Activated CD8-positive, alpha-beta T cell treated with anti-CD3 and anti-CD28 coated beads, Interleukin-2, amount 10 ng/mL, durations not matched to agents 7 days and 5 days (primary cell): Measurements from ENCODE around the gene LRRC34. TPM values are rescaled to one million over a fixed set of nuclear protein-coding genes. Genes with fewer than 3 reads are reported as not detected.

Experiments
- ATAC-seq: fragments of 150-1000 bp; cut with Tn5 transposase; one replicate; pipeline ENCODE4 v1.10.0; 2021; ENCODE audit warnings: moderate library complexity
- CTCF ChIA-PET: fragments of 350-600 bp; sonication (Branson Sonifier 250); formaldehyde crosslinking; loops from one replicate; lab custom pipeline; 2021; ENCODE audit warnings: antibody characterized with exemption; lab: Charles Lee
- POLR2A ChIA-PET: fragments of 350-600 bp; sonication (Branson Sonifier 250); formaldehyde crosslinking; loops from one replicate; lab custom pipeline; 2021; ENCODE audit warnings: antibody characterized with exemption; lab: Charles Lee
- DNase-seq: peaks from one replicate; pipeline ENCODE4 v3.0.0-alpha.2; 2020
- H3K27ac Mint-ChIP-seq: one replicate; pipeline ENCODE4 v1.8.0; 2021; ENCODE audit warnings: mild to moderate bottlenecking, mixed read lengths
- H3K27me3 Mint-ChIP-seq: one replicate; pipeline ENCODE4 v1.8.0; 2021; ENCODE audit warnings: low read depth, mixed read lengths
- H3K36me3 Mint-ChIP-seq: one replicate; pipeline ENCODE4 v1.8.0; 2021; ENCODE audit warnings: low read depth, mixed read lengths
- H3K4me1 Mint-ChIP-seq: one replicate; pipeline ENCODE4 v1.8.0; 2021; ENCODE audit warnings: low read depth, mixed read lengths
- H3K4me3 Mint-ChIP-seq: one replicate; pipeline ENCODE4 v1.8.0; 2021; ENCODE audit warnings: mild to moderate bottlenecking, mixed read lengths
- H3K9me3 Mint-ChIP-seq: one replicate; pipeline ENCODE4 v1.8.0; 2022; ENCODE audit warnings: mixed read lengths; ENCODE audit not compliant: insufficient read depth
- total RNA-seq, 2 experiments: library from RNA; stranded (reverse); gene quantifications; one replicate each; pipeline ENCODE4 v1.2.3, GENCODE V29; 2021

The LRRC34 gene
- total RNA-seq, 2 experiments from 2014 or later: 12.0 to 15.0 TPM

GRCh38 chr3:169813278-169813677, 574 bp upstream of the LRRC34 start:
- POLR2A ChIA-PET: interaction anchor here (0.6 to 4.2 kb wide), 4 partner anchors 13 to 1433 kb away, joined by 3 to 43 read pairs (median 4); partner anchors contain the start of genes MYNN and TERC
- DNase-seq: peak; percentile 25
- peaks cover 51% of the 10 kb centered on the region for H3K4me1 Mint-ChIP-seq
- peaks cover 18% of the 10 kb centered on the region for H3K36me3 Mint-ChIP-seq
- CTCF ChIA-PET: interaction anchor here (0.7 to 1.1 kb wide), 4 partner anchors 10 to 187 kb away, joined by 3 to 6 read pairs (median 3); partner anchors contain the start of gene MYNN
- peaks cover 6% of the 10 kb centered on the region for H3K27me3 Mint-ChIP-seq
- peak overlapping the region; percentile 78 for H3K4me3 Mint-ChIP-seq
- ATAC-seq: peak; percentile 1
- H3K27ac Mint-ChIP-seq: peak overlapping the region; percentile 88
- peaks cover 24% of the 10 kb centered on the region for H3K9me3 Mint-ChIP-seq

GRCh38 chr3:169811631-169812331, 923 bp downstream of the LRRC34 start:
- Mint-ChIP-seq H3K27ac (peak overlapping the region; percentile 88), H3K27me3 (no peaks in the 10 kb centered on the region), H3K9me3 (peaks cover 20% of the 10 kb centered on the region), H3K4me1 (peaks cover 57% of the 10 kb centered on the region), H3K36me3 (peaks cover 26% of the 10 kb centered on the region), H3K4me3 (peak overlapping the region; percentile 78)
- CTCF ChIA-PET: interaction anchor here (0.7 to 2.6 kb wide), 3 partner anchors 8 to 49 kb away, joined by 3 to 12 read pairs (median 3); partner anchors contain the start of gene TERC
- ATAC-seq (peak; percentile 46), DNase-seq (peak; percentile 65)
- POLR2A ChIA-PET: interaction anchor here (0.6 to 4.2 kb wide), 5 partner anchors 32 to 242 kb away, joined by 3 to 43 read pairs (median 4); partner anchors contain the start of genes ACTRT3 and MYNN

- peaks cover 27% of the 10 kb centered on the region for H3K36me3 Mint-ChIP-seq
- H3K4me1 Mint-ChIP-seq: peaks cover 55% of the 10 kb centered on the region
- peak overlapping the region; percentile 37 for H3K4me3 Mint-ChIP-seq
- peak; percentile 27 for DNase-seq
- CTCF ChIA-PET: interaction anchor here (0.7 to 1.2 kb wide), 3 partner anchors 11 to 245 kb away, joined by 3 to 5 read pairs (median 3); no protein-coding TSS in a partner anchor
- peak overlapping the region; percentile 84 for H3K27ac Mint-ChIP-seq
- POLR2A ChIA-PET: interaction anchor here (1.0 to 1.3 kb wide), 2 partner anchors 36 to 157 kb away, joined by 3 to 4 read pairs; no protein-coding TSS in a partner anchor
- no peak for ATAC-seq
- H3K27me3 Mint-ChIP-seq: no peaks in the 10 kb centered on the region
- no peaks in the 10 kb centered on the region for H3K9me3 Mint-ChIP-seq
Observed at GRCh38 chr3:169809230-169809795, 3.4 kb downstream of the LRRC34 start.

GRCh38 chr3:169804681-169805080, 8.0 kb downstream of the LRRC34 start:
- Mint-ChIP-seq H3K4me1 (peaks cover 19% of the 10 kb centered on the region), H3K4me3 (no peak overlapping the region), H3K27ac (no peak overlapping the region), H3K36me3 (peaks cover 35% of the 10 kb centered on the region), H3K27me3 (no peaks in the 10 kb centered on the region), H3K9me3 (no peaks in the 10 kb centered on the region)
- ATAC-seq (no peak), DNase-seq (no peak)
- POLR2A ChIA-PET: no interaction called here
- CTCF ChIA-PET: no interaction called here

- Mint-ChIP-seq H3K27ac (no peak overlapping the region), H3K36me3 (peaks cover 47% of the 10 kb centered on the region), H3K27me3 (no peaks in the 10 kb centered on the region), H3K4me3 (no peak overlapping the region), H3K9me3 (no peaks in the 10 kb centered on the region), H3K4me1 (peaks cover 18% of the 10 kb centered on the region)
- ATAC-seq: no peak
- ChIA-PET CTCF (no interaction called here), POLR2A (no interaction called here)
- no peak for DNase-seq
Observed at GRCh38 chr3:169792359-169792758, 20.3 kb downstream of the LRRC34 start.

- Mint-ChIP-seq H3K4me1 (peaks cover 18% of the 10 kb centered on the region), H3K36me3 (peaks cover 55% of the 10 kb centered on the region), H3K9me3 (no peaks in the 10 kb centered on the region), H3K27me3 (no peaks in the 10 kb centered on the region), H3K4me3 (no peak overlapping the region), H3K27ac (no peak overlapping the region)
- DNase-seq: no peak
- peak; percentile 33 for ATAC-seq
- POLR2A ChIA-PET: interaction anchor here (0.6 to 0.7 kb wide), 2 partner anchors 17 to 188 kb away, joined by 3 read pairs; partner anchors contain the start of gene MYNN
- CTCF ChIA-PET: interaction anchor here (0.9 to 1.5 kb wide), 3 partner anchors 18 to 59 kb away, joined by 3 to 7 read pairs (median 3); partner anchors contain the start of gene MYNN
Observed at GRCh38 chr3:169790687-169791429, 21.8 kb downstream of the LRRC34 start.

GRCh38 chr3:169790219-169790618, 22.5 kb downstream of the LRRC34 start:
- Mint-ChIP-seq H3K36me3 (peaks cover 57% of the 10 kb centered on the region), H3K9me3 (no peaks in the 10 kb centered on the region), H3K4me1 (peaks cover 20% of the 10 kb centered on the region), H3K4me3 (no peak overlapping the region), H3K27me3 (no peaks in the 10 kb centered on the region), H3K27ac (no peak overlapping the region)
- ATAC-seq: no peak
- ChIA-PET CTCF (interaction anchor here (1.5 kb wide), 1 partner anchor 17 kb away, joined by 7 read pairs; the partner anchor contains the start of gene MYNN), POLR2A (no interaction called here)
- DNase-seq: no peak

GRCh38 chr3:169787791-169788190, 24.9 kb downstream of the LRRC34 start:
- no peaks in the 10 kb centered on the region for H3K27me3 Mint-ChIP-seq
- no peaks in the 10 kb centered on the region for H3K9me3 Mint-ChIP-seq
- ATAC-seq (no peak), DNase-seq (no peak)
- H3K4me1 Mint-ChIP-seq: peaks cover 24% of the 10 kb centered on the region
- H3K4me3 Mint-ChIP-seq: no peak overlapping the region
- ChIA-PET POLR2A (no interaction called here), CTCF (no interaction called here)
- peaks cover 55% of the 10 kb centered on the region for H3K36me3 Mint-ChIP-seq
- no peak overlapping the region for H3K27ac Mint-ChIP-seq

GRCh38 chr3:169787120-169787519, 25.6 kb downstream of the LRRC34 start:
- ChIA-PET CTCF (no interaction called here), POLR2A (no interaction called here)
- H3K36me3 Mint-ChIP-seq: peaks cover 55% of the 10 kb centered on the region
- H3K9me3 Mint-ChIP-seq: no peaks in the 10 kb centered on the region
- H3K4me3 Mint-ChIP-seq: no peak overlapping the region
- no peak for DNase-seq
- no peaks in the 10 kb centered on the region for H3K27me3 Mint-ChIP-seq
- H3K27ac Mint-ChIP-seq: no peak overlapping the region
- peaks cover 29% of the 10 kb centered on the region for H3K4me1 Mint-ChIP-seq
- no peak for ATAC-seq

- no peaks in the 10 kb centered on the region for H3K9me3 Mint-ChIP-seq
- DNase-seq (no peak), ATAC-seq (peak; percentile 16)
- H3K36me3 Mint-ChIP-seq: peaks cover 66% of the 10 kb centered on the region
- H3K4me1 Mint-ChIP-seq: peaks cover 55% of the 10 kb centered on the region
- no peaks in the 10 kb centered on the region for H3K27me3 Mint-ChIP-seq
- H3K4me3 Mint-ChIP-seq: peak overlapping the region; percentile 58
- H3K27ac Mint-ChIP-seq: peak overlapping the region; percentile 79
- POLR2A ChIA-PET: interaction anchor here (2.0 kb wide), 1 partner anchor 30 kb away, joined by 4 read pairs; no protein-coding TSS in a partner anchor
- CTCF ChIA-PET: interaction anchor here (0.9 to 1.5 kb wide), 2 partner anchors 24 to 33 kb away, joined by 4 read pairs; no protein-coding TSS in a partner anchor
Observed at GRCh38 chr3:169781209-169781855, 31.4 kb downstream of the LRRC34 start.
